H1 (cell line): Measurements from ENCODE around the gene CYP4B1. TPM values are rescaled to one million over a fixed set of nuclear protein-coding genes. Genes with fewer than 3 reads are reported as not detected.

Experiments
- CHD2 ChIP-seq: IDR thresholded peaks from 2 replicates; pipeline ENCODE4 v1.6.1; 2012; ENCODE audit warnings: low read length, improper control_type of control experiment
- EGR1 ChIP-seq: IDR thresholded peaks from 2 replicates; pipeline ENCODE4 v1.6.1; 2011; ENCODE audit warnings: low read depth, low read length, borderline replicate concordance
- JUND ChIP-seq: IDR thresholded peaks from 2 replicates; pipeline ENCODE4 v1.6.1; 2011; ENCODE audit warnings: mild to moderate bottlenecking, improper control_type of control experiment, low read length
- NRF1 ChIP-seq: IDR thresholded peaks from 2 replicates; pipeline ENCODE4 v1.6.1; 2011; ENCODE audit warnings: mild to moderate bottlenecking, low read depth, low read length, improper control_type of control experiment
- RFX5 ChIP-seq: IDR thresholded peaks from 2 replicates; pipeline ENCODE4 v1.6.1; 2011; ENCODE audit warnings: low read depth, low read length, improper control_type of control experiment, borderline replicate concordance
- SIRT6 ChIP-seq: IDR thresholded peaks from one replicate; pipeline ENCODE4 v1.7.1; 2012; ENCODE audit warnings: low read length, inconsistent platforms
- TAF1 ChIP-seq: IDR thresholded peaks from 2 replicates; pipeline ENCODE4 v1.6.1; 2011; ENCODE audit warnings: mild to moderate bottlenecking, low read depth, low read length
- polyA plus RNA-seq, 7 experiments: library from polyadenylated mRNA; depleted of rRNA in 3 of 7; stranded (reverse) in 5 of 7; unstranded in 2 of 7; fragments of >200 nt in 5 of 7; fragments of 200-250 nt in 2 of 7; gene quantifications; 1 replicate in 5 of 7; 2 replicates in 1 of 7; 4 replicates in 1 of 7; pipeline versions ENCODE4 v1.2.1 to v1.2.3, GENCODE V29; 2011 to 2013; ENCODE audit warnings: missing spikeins in 2 of 7, mixed read lengths in 2 of 7
- total RNA-seq: library from RNA; stranded (reverse); fragmentation: NEBNext Ultra II Directional; extraction: Animal tissue kit (Norgen Biotek cat#: 25700); gene quantifications from 2 replicates; pipeline ENCODE4 v1.2.1, GENCODE V29; 2021

CYP4B1 gene
- total and polyA plus RNA-seq, 2 of the 8 experiments (the other 6 are each of a cell fraction or from before 2014, with no cell fraction given), result 0.23 TPM; not detected in 1

DNA sequence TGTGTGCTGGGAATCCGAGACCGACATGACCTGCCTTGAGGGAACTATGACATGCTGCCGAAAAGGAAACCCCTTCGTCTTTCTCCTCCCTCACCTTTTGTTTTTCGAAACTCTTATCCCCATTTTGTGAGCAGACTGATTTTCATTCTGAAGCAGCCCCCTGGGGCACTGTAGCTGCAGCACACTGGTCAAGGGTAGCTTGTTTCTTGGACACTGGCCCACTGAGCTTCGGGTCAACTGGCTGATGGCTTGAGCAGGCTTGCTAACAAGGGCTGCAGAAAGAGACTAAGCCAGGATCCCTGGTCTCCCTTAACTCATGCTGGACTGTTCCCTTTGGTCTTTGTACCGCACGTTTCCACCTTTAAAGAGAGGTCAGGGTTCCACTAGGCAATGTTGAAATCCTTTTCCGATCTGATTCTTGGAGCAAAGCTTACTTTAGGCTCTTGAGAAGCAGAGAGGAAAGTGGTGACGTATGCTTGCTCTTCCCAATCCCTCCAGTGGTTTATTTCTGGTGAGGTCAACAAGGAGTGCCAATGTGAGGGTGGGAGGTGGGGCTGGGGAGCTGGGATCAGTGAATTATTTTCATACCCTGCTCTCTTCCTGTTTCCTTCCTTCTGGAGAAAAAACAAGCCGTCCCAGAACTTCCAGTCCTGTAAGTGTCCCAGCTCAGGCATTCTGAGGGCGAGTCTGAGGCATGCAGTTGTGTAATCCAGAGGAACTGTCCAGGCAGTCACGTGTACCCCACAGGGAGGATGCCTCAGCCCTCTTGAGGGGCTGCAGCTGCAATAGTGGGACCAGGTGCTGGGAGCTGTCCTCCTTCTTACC is 7.6 kb downstream of the CYP4B1 start (continued):
- TF ChIP-seq TAF1, result no peak
- no peak for TF ChIP-seq JUND
- TF ChIP-seq SIRT6, result no peak
- no peak for TF ChIP-seq CHD2
- TF ChIP-seq EGR1, result no peak
- no peak for TF ChIP-seq RFX5
- TF ChIP-seq NRF1, result no peak
- TF ChIP-seq, all 59 proteins: peak for 0
